HEK293T (cell line): Measurements from ENCODE around the gene WDR89.

Experiments used
- BHLHE40 ChIP-seq: fragments of 450-650 bp; IDR thresholded peaks from 2 replicates; pipeline ENCODE4 v1.6.1; 2016; ENCODE audit warnings: mild to moderate bottlenecking, moderate library complexity, borderline replicate concordance
- FOXA1 ChIP-seq: fragments of 450-650 bp; IDR thresholded peaks from 2 replicates; pipeline ENCODE4 v1.6.1; 2016; ENCODE audit warnings: mild to moderate bottlenecking
- FOXK2 ChIP-seq: fragments of 450-650 bp; IDR thresholded peaks from 2 replicates; pipeline ENCODE4 v1.6.1; 2016; ENCODE audit warnings: mild to moderate bottlenecking
- FOXM1 ChIP-seq: fragments of 450-650 bp; IDR thresholded peaks from 2 replicates; pipeline ENCODE4 v1.6.1; 2017; ENCODE audit warnings: mild to moderate bottlenecking, borderline replicate concordance
- HDGF ChIP-seq: fragments of 450-650 bp; IDR thresholded peaks from 2 replicates; pipeline ENCODE4 v1.6.1; 2017; ENCODE audit warnings: antibody characterized with exemption, borderline replicate concordance
- NFRKB ChIP-seq: fragments of 450-650 bp; IDR thresholded peaks from 2 replicates; pipeline ENCODE4 v1.6.1; 2016; ENCODE audit warnings: mild to moderate bottlenecking, moderate library complexity
- PKNOX1 ChIP-seq: fragments of 450-650 bp; IDR thresholded peaks from 2 replicates; pipeline ENCODE4 v1.6.1; 2016
- SP1 ChIP-seq: fragments of 450-650 bp; IDR thresholded peaks from 2 replicates; pipeline ENCODE4 v1.6.1; 2017

DNA sequence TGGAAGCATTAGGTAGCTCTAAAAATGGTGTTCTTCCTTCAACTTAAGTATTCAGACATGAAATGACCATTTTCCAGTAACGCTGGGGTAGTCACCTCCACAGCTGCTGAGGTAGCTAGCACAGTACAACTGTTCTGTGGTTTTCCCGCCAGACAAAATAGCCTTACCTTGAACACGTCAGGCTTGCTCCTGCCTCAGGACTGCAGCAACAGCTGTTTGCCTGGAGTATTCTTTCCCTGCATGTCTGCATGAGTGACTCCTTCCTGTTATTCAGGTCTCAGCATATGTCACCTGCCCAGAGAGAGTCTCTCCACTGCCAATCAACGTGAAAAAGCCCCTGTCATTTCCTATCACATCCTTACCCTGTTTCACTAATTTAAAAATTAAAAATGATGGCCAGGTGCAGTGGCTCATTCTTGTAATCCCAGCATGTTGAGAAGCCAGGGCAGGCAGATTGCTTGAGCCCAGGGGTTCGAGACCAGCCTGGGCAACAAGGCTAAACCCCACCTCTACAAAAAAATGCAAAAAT lies 37.9 kb downstream of the WDR89 start:
- TF ChIP-seq BHLHE40 (no peak), FOXK2 (no peak), SP1 (no peak), PKNOX1 (no peak), HDGF (no peak), FOXM1 (no peak), NFRKB (no peak), FOXA1 (no peak)
